GM21367 (cell line): ENCODE results near the gene TAF9.
A peak's percentile ranks its signal among the peaks of the same experiment; 100 is the strongest.
"Not testable (repeated sequence)": the region's sequence is repeated elsewhere in the genome, so short reads cannot be mapped to it uniquely, and the experiment has no call there.

Experiments used
- ATAC-seq: cut with Tn5 transposase; IDR thresholded peaks from one replicate; pipeline ENCODE4 v1.9.1; 2021; ENCODE audit not compliant: unreplicated experiment

Gene TAF9, protein sequence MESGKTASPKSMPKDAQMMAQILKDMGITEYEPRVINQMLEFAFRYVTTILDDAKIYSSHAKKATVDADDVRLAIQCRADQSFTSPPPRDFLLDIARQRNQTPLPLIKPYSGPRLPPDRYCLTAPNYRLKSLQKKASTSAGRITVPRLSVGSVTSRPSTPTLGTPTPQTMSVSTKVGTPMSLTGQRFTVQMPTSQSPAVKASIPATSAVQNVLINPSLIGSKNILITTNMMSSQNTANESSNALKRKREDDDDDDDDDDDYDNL

DNA sequence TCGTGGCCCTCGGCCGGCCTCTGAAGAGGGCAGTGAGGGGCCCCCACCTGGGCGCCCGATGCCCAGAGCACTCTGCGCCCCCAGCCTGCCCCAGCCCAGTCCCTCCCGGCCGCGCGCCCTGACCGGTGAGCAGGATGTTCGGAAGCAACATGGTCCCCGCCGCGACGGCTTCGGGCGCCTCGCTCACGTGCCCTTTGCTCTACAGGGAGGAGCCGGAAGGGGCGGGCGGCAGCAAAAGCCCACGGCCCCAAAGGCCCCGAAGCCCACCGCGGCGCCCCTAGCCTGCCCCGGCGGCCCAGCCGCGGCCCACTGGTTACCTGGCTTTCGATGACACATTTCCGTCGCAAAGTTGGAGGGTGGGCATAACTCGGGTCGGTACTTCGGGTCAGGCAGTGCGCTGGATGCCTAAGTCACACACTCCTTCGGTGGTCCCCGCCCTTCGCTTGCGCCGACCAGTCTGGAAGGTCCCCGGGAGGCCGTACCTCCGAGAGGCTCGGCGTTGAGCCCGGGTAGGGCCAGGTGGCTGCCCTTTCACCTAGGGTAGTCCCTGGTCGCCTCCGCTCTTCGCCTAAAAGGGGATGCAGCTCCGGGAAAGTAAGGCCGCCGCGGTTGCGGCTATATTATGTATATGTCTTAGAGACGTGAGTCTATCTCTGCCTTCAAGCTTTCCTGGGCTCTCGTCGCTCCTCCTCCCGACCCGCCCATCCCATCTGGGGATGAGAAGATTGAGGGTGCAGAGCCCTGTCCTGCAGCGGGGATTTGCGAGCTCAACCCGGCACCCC lies at the start of gene TAF9, which contains the start of the genes AK6 and RAD17:
TSS of gene TAF9 (minus strand) at position 181 of the 782 bp plus-strand sequence. CDS start 3,783 bp downstream, outside the sequence.
TSS of gene AK6 (minus strand) at position 181 of the 782 bp plus-strand sequence. CDS start at position 151, 30 bp downstream.
TSS of gene RAD17 (plus strand) at position 479 of the 782 bp plus-strand sequence. CDS start 2,391 bp downstream, outside the sequence.
- peak; percentile 85 for ATAC-seq

DNA sequence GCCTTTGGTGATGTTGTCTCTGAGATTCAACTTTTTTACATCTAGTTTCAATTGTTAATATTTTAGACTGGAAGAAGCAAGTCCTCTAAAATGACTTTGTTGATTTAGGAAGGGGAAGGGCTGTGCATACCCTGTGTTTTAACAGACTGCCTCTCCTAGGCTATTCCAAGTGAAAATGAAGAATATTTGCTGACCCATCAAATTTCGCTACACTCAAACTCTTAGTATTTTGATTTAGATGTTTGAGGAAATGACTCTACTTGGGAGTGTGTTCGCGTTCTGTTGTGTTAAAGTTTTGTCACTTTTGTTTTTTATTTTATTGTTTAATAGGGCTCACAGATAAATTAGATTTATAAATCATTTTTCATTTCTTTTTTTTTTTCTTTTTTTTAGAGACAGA lies 49.2 kb upstream of the TAF9 start:
- ATAC-seq: no peak

DNA sequence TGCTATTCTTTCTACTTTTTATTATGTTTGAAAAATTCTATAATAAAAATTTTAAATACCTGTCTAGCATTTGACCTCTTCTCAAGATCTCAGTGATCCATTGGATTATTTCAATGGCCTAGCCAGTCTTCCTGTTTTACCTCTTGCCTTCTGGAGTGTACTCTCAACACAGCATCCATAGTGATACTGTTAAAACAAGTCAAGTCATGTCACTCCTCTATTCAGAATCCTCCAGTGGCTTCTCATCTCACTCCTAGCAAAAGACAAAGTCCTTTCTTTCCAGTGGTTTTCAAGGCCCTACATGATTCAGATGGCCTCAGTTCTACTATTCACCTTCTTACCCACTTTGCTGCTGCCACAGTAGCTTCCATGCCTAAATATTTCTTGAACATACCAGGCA lies 47.4 kb upstream of the TAF9 start:
- ATAC-seq: no peak

DNA sequence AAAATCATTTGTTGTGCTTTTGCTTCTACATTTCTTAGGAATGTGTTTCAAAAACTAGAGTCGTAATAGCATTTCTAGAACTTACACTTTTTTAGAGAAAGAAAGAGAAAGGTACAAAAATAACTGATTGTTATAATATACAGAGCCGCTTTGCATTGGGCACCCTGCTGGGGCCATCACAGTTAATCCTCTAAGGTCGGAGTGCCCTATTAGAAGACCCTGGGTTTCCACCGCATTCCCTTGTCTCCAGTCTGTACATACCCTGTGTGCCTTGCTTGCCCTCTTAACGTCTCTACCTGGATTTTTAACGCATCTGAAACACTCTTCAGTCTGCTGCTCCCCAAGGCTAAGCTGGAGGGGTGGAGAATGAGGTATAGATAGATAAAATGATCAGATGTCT lies 46.9 kb upstream of the TAF9 start:
- ATAC-seq: no peak

DNA sequence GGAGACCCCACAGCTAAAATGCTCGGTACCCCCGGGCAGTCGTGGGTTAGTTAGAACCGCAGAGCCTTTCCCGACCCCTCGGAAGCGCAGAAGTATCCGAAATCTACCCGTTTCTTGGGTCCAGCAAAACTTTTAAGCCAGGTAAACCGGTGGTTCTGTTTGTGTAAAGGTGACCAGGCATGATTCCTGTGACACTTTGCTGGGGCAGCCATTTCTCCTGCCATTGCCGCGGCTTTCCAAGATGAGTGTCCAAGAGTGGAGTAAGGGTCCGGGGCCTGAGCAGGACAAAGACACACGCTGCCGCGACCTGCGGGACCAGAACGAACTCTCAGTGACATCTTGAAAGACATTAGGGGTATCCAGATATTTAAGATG lies 46.3 kb upstream of the TAF9 start:
- no peak for ATAC-seq

DNA sequence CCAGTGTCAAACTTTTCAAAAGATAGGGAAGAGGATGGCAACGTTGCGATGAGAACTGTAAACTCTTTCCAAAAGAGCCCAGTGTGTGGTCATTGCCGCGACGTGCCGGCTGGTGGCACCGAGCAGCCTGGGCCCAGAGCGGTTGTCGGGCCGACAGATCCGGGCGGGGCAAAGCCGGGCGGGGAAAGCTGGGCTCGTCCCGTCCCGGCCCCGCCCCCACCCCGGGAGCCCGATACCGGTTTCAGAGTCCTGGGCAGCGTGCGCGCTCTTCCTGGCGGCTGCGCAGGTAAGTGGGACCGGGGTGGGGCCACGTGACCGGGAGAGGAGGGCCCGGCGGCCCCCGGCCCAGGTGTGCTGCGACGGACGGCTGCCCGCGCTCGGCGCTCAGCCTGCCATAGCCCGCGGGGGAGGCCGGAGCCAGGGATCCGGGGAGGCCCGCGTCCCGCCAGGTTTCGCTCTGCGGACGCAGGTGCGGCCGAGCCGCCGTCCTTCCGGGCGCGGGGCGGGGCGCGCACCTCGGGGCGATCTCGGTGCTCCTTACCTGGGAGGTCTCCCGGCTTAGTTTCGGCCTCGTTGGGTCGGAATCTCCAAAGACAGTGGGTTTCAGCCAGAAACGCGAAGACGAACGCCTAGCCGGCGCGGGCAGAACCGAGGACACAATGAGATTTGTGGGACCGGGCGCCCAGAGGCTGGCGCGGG lies 45.7 kb upstream of the TAF9 start, which contains the start of gene MARVELD2:
TSS of gene MARVELD2 (plus strand) at position 232 of the 699 bp plus-strand sequence. CDS start 4,270 bp downstream, outside the sequence.
- ATAC-seq: no peak

DNA sequence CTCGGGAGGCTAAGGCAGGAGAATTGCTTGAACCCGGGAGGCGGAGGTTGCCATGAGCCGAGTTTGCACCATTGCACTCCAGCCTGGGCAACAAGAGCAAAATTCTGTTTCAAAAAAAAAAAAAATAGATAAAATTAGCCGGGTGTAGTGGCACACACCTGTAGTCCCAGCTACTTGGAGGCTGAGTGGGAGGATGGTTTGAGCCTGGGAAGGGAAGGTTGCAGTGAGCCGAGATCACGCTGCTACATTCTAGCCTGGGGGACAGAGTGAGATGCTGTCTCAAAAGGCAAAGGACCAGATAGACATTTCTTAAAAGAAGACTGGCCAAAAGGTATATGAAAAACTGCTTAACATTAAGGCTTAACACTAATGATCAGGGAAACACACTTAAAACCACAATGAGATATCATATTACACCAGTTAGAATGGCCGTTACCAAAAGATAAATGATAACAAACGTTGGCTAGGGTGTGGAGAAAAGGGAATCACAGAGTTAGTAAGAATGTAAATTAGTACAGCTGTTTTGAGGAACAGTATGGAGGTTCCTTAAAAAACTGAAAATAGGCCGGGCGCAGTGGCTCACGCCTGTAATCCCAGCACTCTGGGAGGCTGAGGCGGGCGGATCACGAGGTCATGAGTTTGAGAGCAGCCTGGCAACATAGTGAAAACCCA lies 35.5 kb upstream of the TAF9 start:
- no peak for ATAC-seq

DNA sequence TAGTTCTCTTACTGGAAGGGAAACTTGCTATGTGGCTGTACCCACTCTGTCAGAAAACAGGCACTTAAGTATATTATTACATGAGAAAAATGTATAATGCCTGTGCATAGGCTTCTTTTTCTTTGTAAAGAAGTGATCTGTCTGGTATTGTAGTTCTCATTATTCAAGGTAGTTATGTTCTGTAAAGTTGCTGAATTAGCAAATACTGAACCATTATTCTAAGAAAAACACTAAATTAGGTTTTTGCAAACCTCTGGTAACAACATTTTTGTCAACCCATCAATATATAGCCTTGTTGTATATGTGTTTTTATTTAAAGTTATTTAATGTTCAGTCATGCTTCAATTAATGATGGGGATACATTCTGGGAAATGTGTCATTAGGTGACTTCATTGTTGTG lies 9.1 kb upstream of the TAF9 start:
- ATAC-seq: no peak

DNA sequence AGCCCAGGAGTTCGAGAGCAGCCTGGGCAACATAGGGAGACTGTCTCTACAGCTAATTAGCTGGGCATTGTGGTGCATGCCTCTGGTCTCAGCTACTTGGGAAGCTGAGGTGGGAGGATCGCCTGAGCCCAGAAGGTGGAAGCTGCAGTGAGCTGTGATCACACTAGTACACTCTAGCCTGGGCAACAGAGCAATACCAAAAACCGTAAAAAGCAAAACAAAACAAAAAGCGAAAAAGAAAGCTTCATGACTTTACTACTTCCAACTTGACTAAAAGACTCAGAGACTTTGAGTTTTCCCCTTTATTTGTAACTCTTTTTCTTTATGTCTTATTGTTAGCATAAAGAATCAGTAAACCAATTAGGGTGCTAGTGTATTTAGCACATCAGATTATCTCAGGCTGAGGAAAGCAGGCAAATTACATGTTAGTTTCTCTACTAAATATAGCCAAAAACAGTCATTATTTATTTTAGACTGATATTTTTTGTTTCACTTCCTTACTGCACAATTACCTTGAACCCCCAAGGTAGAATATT lies 5.7 kb upstream of the TAF9 start:
- peak; percentile 66 for ATAC-seq

DNA sequence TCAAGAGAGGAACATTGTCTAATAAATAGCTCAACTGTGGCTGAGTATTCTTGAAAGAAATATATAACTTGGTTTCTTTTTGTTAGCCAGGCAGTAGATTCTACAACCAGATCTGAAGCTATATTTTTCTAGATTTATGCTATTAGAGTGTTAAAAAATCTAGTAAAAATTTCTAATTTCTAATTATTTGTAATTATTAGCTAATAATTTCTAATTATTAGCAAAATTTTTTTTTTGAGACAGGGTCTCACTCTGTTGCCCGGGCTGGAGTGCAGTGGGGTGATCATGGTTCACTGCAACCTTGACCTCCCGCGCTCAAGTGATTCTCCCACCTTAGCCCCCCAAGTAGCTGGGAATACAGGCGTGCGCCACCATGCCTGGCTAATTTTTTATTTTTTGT lies 3.1 kb upstream of the TAF9 start:
- ATAC-seq: no peak

DNA sequence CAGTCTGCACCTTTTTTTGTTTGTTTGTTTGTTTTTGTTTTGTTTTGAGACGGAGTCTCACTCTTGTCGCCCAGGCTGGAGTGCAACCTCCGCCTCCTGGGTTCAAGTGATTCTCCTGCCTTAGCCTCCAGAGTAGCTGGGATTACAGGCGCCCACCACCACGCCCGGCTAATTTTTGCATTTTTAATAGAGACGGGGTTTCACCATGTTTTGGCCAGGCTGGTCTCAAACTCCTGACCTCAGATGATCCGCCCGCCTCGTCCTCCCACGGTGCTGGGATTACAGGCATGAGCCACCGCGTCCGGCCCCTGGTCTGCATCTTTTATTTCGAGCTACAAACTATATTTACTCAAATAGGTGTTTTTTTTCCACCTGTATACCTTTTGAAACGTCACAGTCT lies 1.0 kb upstream of the TAF9 start:
- ATAC-seq: not testable (repeated sequence)

DNA sequence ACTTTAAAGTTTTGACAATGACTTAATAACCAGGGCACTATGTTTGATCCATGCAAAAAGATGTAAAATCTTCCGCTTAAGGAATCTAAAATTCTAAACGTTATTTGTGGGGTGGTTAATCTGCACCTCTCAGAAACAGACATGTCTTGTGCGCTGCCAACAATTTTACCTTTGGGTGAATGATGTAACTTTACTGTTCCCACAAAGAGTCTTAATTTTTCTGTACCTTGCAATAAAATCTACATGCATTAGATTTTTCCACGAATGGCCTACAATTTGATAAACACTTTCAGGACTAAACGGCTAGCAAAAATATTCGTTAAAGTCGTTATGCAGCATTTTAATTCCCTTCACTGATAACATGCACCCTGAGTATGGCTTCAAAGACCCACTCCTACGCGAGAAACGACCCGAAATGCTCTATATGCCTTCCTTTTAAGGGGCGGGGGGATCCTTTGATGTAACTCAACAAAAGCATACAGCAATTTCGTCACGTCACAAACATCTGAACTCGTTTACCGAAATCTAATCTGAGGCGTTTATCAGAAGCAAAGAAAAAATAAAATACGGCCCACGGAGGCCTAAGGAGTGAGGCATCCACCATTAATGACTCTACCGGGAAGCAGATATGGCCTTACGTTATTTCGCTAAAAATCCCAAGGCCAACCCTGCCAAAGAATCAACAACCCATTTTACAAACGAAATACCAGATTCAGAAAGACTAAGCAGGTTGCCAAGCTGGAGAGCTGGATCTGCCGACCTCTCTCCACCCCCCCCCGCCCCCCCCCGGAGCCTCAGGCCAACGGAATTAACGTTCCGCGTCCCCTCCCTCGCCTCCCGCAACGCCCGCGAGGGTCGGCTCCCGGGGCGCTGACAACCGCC lies 621 bp downstream of the TAF9 start:
- no peak for ATAC-seq

DNA sequence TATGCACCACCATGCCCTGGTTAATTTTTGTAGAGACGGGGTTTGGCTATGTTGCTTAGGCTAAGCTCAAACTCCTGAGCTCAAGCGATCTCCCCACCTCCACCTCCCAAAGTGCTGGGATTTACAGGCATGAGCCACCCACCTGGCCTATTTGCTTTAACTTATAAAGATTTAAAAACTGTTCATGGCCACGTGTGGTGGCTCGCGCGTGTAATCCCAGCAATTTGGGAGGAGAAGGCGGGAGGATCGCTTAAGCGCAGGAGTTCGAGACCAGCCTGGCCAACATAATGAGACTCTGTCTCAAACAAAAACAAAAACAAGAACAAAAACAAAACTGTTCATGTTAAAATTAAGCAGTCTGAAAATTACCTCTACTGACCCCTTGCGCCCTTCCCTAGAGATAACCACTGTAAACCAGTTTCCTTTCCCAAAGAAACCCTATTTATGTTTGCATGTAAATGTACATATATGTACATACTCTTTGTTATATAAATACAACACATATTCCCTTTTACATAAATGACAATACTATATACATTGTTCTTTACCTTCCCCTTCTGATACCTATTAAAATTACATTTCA lies 1.5 kb downstream of the TAF9 start:
- no peak for ATAC-seq

DNA sequence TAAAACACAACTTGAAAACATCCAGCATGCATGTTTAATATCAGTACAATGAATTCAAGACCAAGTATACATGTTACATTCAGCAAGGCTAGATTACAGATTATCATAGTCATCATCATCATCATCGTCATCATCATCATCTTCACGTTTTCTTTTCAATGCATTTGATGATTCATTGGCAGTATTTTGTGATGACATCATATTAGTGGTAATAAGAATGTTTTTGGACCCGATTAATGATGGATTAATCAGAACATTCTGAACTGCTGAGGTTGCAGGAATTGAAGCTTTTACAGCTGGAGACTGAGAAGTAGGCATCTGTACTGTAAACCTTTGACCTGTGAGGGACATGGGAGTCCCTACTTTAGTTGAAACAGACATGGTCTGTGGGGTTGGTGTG lies 4.5 kb downstream of the TAF9 start:
- ATAC-seq: no peak

DNA sequence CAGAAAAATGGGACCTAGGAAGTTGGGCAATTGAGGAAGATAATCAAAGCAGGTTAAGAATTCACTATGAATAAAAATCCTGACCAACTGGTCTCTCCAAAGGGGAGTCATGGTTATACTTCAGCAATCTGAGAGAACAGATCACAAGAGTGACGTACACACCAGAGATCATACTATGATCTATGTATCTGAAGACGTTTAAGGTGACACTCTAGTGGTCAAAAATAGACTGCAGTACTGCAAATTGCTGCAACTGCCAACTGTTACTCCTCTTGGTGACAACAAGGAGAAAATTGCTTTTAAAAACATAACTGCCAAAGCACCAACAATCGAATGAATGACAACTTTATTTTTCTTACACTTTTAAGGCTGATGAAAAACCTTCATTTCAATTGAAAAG lies 4.9 kb downstream of the TAF9 start:
- no peak for ATAC-seq

DNA sequence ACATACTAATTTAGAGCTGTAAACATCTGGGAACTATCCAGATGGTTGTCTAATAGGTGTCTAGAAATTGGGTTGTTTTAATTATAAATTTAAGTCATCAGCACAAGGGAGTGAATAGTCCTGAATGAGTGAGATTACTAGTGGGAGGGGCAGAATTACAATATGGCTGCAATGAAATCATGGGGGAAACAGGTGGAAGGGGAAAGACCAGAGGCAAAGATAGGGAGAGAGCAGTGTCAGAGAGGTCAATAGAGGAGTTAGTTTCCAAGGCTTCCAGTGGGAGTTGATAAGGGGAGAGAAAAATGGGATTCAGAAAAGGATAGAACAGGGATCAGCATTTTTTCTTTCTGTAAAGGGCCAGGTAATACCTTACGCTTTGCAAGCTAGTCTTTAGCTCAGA lies 8.9 kb downstream of the TAF9 start:
- ATAC-seq: no peak

DNA sequence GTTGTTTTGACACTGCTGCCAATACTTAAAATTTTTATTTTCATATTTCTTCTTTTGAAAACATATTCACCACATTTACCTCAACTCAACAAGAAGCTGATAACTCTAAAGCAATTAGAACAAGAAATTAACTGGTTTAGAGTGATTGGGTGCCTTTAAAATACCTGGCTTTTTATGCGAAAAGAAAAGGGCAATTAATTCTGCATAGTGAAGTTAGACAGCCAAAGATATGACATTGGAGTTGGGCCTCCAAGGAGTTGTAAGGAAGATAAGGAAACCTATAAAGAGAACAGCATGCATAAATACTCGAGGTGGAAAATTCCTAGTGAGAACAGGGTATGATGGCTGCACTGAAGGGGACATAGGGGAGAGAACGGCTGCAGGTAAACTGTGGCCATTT lies 9.6 kb downstream of the TAF9 start:
- no peak for ATAC-seq

DNA sequence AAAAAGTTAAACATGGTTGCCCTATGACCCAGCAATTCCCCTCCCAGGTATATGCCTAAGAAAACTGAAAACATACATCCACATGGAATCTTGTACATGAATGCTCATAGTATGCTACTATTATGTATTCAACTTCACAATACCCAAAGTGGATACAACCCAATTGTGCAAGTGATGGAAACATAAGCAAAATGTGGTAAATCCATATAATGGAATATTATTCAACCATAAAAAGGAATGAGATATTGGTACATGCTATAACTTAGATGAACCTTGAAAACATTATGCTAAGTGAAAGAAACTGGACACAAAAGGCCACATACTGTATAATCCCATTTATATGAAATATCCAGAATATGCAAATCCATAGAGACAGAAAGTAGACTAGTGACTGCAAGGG lies 18.7 kb downstream of the TAF9 start:
- no peak for ATAC-seq

DNA sequence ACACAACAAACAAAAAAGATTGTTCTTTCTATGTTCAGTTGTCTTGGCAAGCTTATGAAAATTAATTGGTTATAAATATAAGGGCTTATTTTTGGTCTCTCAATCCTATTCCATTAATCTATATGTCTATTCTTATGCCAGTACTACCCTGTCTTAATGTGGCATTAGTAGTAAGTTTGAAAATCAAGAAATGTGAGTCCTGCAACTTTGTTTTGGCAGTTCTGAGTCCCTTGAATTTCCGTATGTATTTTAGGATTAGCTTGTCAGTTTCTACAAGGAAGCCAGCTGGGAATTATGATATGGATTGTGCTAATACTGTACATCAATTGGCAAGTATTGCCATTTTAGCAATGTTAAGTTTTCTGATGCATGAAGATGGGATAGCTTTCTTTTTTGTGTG lies 26.2 kb downstream of the TAF9 start:
- ATAC-seq: no peak
